Measurements from ENCODE around the gene INS. TPM values are rescaled to one million over a fixed set of nuclear protein-coding genes. Genes with fewer than 3 reads are reported as not detected.

Gene INS
- total and polyA plus RNA-seq, 4 donors: 0.16 to 0.37 TPM; not detected in 2

- peaks cover 6 to 25% (median 14%) of the 10 kb centered on the region in 4 donors for H3K36me3 ChIP-seq (ENCODE audit: control insufficient read depth in 4 of 4, insufficient read depth in 3 of 4, low read depth in 1 of 4, low read length in 3 of 4)
- TF ChIP-seq CTCF (IDR thresholded peaks at IDR 0.05; ENCODE audit: low read depth, low read length, missing input control) (no peak), REST (IDR thresholded peaks at IDR 0.05) (no peak), RXRA (IDR thresholded peaks at IDR 0.05) (no peak), NR2F2 (IDR thresholded peaks at IDR 0.05) (no peak), GABPA (IDR thresholded peaks at IDR 0.05 in 1 of 2, conservative IDR thresholded peaks at IDR 0.05 in 1 of 2) (no peak), TAF1 (conservative IDR thresholded peaks at IDR 0.05) (no peak), FOXA1 (IDR thresholded peaks at IDR 0.05) (no peak)
- H3K27me3 ChIP-seq (ENCODE audit: control insufficient read depth in 4 of 4, insufficient read depth in 4 of 4, low read length in 3 of 4): no peaks in the 10 kb centered on the region
- H3K9me3 ChIP-seq (ENCODE audit: control insufficient read depth in 4 of 4, low read length in 3 of 4): no peaks in the 10 kb centered on the region
- WGBS: 40% methylated on average over 44 of the region's 44 CpGs
- H3K9ac ChIP-seq (ENCODE audit: low read depth in 1 of 2, low read length in 2 of 2): no peak overlapping the region
- H3K4me3 ChIP-seq (ENCODE audit: low read depth in 1 of 3, low read length in 3 of 3): peak overlapping the region in 1 of 3 donors; percentile 30
- H3K27ac ChIP-seq (ENCODE audit: low read depth in 1 of 2, low read length in 2 of 2): peak overlapping the region in 1 of 2 donors; percentile 50
- H3K4me1 ChIP-seq (ENCODE audit: control insufficient read depth in 4 of 4, insufficient read depth in 4 of 4, low read length in 3 of 4): peaks cover 15 to 53% (median 35%) of the 10 kb centered on the region in 4 donors
- DNase-seq (ENCODE audit: low spot score): no peak
These were observed 23.0 kb downstream of the INS start for GRCh38 chr11:2138068-2138430.

GRCh38 chr11:2137202-2138067, 23.6 kb downstream of the INS start:
- DNase-seq (ENCODE audit: low spot score): no peak
- WGBS: 37% methylated on average over 50 of the region's 50 CpGs
- peaks cover 2 to 20% (median 15%) of the 10 kb centered on the region in 4 donors for H3K36me3 ChIP-seq (ENCODE audit: control insufficient read depth in 4 of 4, insufficient read depth in 3 of 4, low read depth in 1 of 4, low read length in 3 of 4)
- H3K4me1 ChIP-seq (ENCODE audit: control insufficient read depth in 4 of 4, insufficient read depth in 4 of 4, low read length in 3 of 4): peaks cover 15 to 57% (median 37%) of the 10 kb centered on the region in 4 donors
- H3K27me3 ChIP-seq (ENCODE audit: control insufficient read depth in 4 of 4, insufficient read depth in 4 of 4, low read length in 3 of 4): no peaks in the 10 kb centered on the region
- H3K9ac ChIP-seq (ENCODE audit: low read depth in 1 of 2, low read length in 2 of 2): no peak overlapping the region
- TF ChIP-seq NR2F2 (IDR thresholded peaks at IDR 0.05) (no peak), YY1 (IDR thresholded peaks at IDR 0.05) (no peak), HNF4A (conservative IDR thresholded peaks at IDR 0.05) (no peak)
- peak overlapping the region; percentile 34 to 65 for H3K27ac ChIP-seq (ENCODE audit: low read depth in 1 of 2, low read length in 2 of 2)
- no peaks in the 10 kb centered on the region for H3K9me3 ChIP-seq (ENCODE audit: control insufficient read depth in 4 of 4, low read length in 3 of 4)
- H3K4me3 ChIP-seq (ENCODE audit: low read depth in 1 of 3, low read length in 3 of 3): peak overlapping the region in 1 of 3 donors; percentile 30

- DNase-seq (ENCODE audit: low spot score): no peak
- H3K27ac ChIP-seq (ENCODE audit: low read depth in 1 of 2, low read length in 2 of 2): no peak overlapping the region
- H3K9me3 ChIP-seq (ENCODE audit: control insufficient read depth in 4 of 4, low read length in 3 of 4): no peaks in the 10 kb centered on the region
- H3K4me1 ChIP-seq (ENCODE audit: control insufficient read depth in 4 of 4, insufficient read depth in 4 of 4, low read length in 3 of 4): peaks cover 15 to 57% (median 37%) of the 10 kb centered on the region in 4 donors
- H3K36me3 ChIP-seq (ENCODE audit: control insufficient read depth in 4 of 4, insufficient read depth in 3 of 4, low read depth in 1 of 4, low read length in 3 of 4): peaks cover 5 to 20% (median 14%) of the 10 kb centered on the region in 4 donors
- no peaks in the 10 kb centered on the region for H3K27me3 ChIP-seq (ENCODE audit: control insufficient read depth in 4 of 4, insufficient read depth in 4 of 4, low read length in 3 of 4)
- H3K4me3 ChIP-seq (ENCODE audit: low read depth in 1 of 3, low read length in 3 of 3): no peak overlapping the region
- TF ChIP-seq JUND (IDR thresholded peaks at IDR 0.05) (no peak), FOXA2 (IDR thresholded peaks at IDR 0.05) (no peak), MAX (IDR thresholded peaks at IDR 0.05) (no peak), HNF4A (conservative IDR thresholded peaks at IDR 0.05) (no peak), RAD21 (IDR thresholded peaks at IDR 0.05) (no peak), GABPA (IDR thresholded peaks at IDR 0.05 in 1 of 2, conservative IDR thresholded peaks at IDR 0.05 in 1 of 2) (no peak)
- H3K9ac ChIP-seq (ENCODE audit: low read depth in 1 of 2, low read length in 2 of 2): no peak overlapping the region
- WGBS: 52% methylated on average over 8 of the region's 8 CpGs
These were observed 24.1 kb downstream of the INS start for GRCh38 chr11:2136952-2137201.

Measured in liver (tissue), 9 donors.